Activated CD8-positive, alpha-beta T cell treated with anti-CD3 and anti-CD28 coated beads for 36 hours (primary cell): ENCODE measurements around the gene IGLON5. TPM values are rescaled to one million over a fixed set of nuclear protein-coding genes. Genes with fewer than 3 reads are reported as not detected.

ENCODE experiments used
- ATAC-seq: fragments of 200-7000 bp; cut with Tn5 transposase; one replicate; pipeline ENCODE4 v1.10.0; 2021; ENCODE audit warnings: mild to moderate bottlenecking, moderate library complexity
- CTCF ChIA-PET: fragments of 350-600 bp; sonication (Branson Sonifier 250); formaldehyde crosslinking; loops from one replicate; lab custom pipeline; 2021; ENCODE audit warnings: antibody characterized with exemption; lab: Charles Lee
- POLR2A ChIA-PET: fragments of 350-600 bp; sonication (Branson Sonifier 250); formaldehyde crosslinking; loops from one replicate; lab custom pipeline; 2021; ENCODE audit warnings: antibody characterized with exemption; lab: Charles Lee
- DNase-seq: peaks from one replicate; pipeline ENCODE4 v3.0.0-alpha.2; 2020
- H3K27ac Mint-ChIP-seq: one replicate; pipeline ENCODE4 v1.8.0; 2021; ENCODE audit warnings: mild to moderate bottlenecking, mixed read lengths
- H3K27me3 Mint-ChIP-seq: one replicate; pipeline ENCODE4 v1.8.0; 2021; ENCODE audit warnings: mixed read lengths
- H3K36me3 Mint-ChIP-seq: one replicate; pipeline ENCODE4 v1.8.0; 2021; ENCODE audit warnings: low read depth, mixed read lengths
- H3K4me1 Mint-ChIP-seq: one replicate; pipeline ENCODE4 v1.8.0; 2021; ENCODE audit warnings: low read depth, mixed read lengths
- H3K4me3 Mint-ChIP-seq: one replicate; pipeline ENCODE4 v1.8.0; 2021; ENCODE audit warnings: mild to moderate bottlenecking, moderate library complexity, mixed read lengths
- H3K9me3 Mint-ChIP-seq: one replicate; pipeline ENCODE4 v1.8.0; 2021; ENCODE audit warnings: mixed read lengths
- CTCF ChIP-seq: fragments of 200-600 bp; IDR thresholded peaks from one replicate; pipeline ENCODE4 v1.8.0; 2022; ENCODE audit warnings: antibody characterized with exemption, mild to moderate bottlenecking
- intact Hi-C: fragments of 100-400 bp; cut with micrococcal nuclease; formaldehyde crosslinking; loops from one replicate; pipeline ENCODE4 v1.10.0; 2022
- total RNA-seq, 2 experiments: library from RNA; stranded (reverse); gene quantifications; one replicate each; pipeline ENCODE4 v1.2.3, GENCODE V29; 2021

Gene IGLON5
- total RNA-seq, 2 experiments from 2014 or later, result 0.16 to 0.23 TPM

GRCh38 chr19:51365965-51366388, 54.5 kb downstream of the IGLON5 start, which contains the start of gene ETFB:
Gene ETFB (minus strand): TSS chr19:51366388. CDS start chr19:51366326, 62 bp downstream.
- intact Hi-C loops, result no loop called here
- H3K27ac Mint-ChIP-seq, result peak within 1 kb of the TSS; percentile 98

GRCh38 chr19:51366389-51367254, 55.2 kb downstream of the IGLON5 start:
- TF ChIP-seq CTCF, result no peak
- peak overlapping the region; percentile 98 for H3K4me3 Mint-ChIP-seq
- no peaks in the 10 kb centered on the region for H3K27me3 Mint-ChIP-seq
- POLR2A ChIA-PET, result interaction anchor here (1.3 to 1.7 kb wide), 2 partner anchors 26 to 29 kb away, joined by 4 to 6 read pairs; no protein-coding TSS in a partner anchor
- H3K36me3 Mint-ChIP-seq, result peaks cover 45% of the 10 kb centered on the region
- peak overlapping the region; percentile 98 for H3K27ac Mint-ChIP-seq
- H3K9me3 Mint-ChIP-seq, result no peaks in the 10 kb centered on the region
- intact Hi-C loops, result no loop called here
- peaks cover 52% of the 10 kb centered on the region for H3K4me1 Mint-ChIP-seq
- CTCF ChIA-PET, result interaction anchor here (1.2 to 4.9 kb wide), 6 partner anchors 27 to 148 kb away, joined by 4 to 23 read pairs (median 6); no protein-coding TSS in a partner anchor
- ATAC-seq (peak; percentile 54), DNase-seq (peak; percentile 98)

More at GRCh38 chr19:51365965-51366388, 54.5 kb downstream of the IGLON5 start, which contains the start of gene ETFB:
- H3K4me3 Mint-ChIP-seq, result peak within 1 kb of the TSS; percentile 98
- peaks cover 48% of the 10 kb centered on the region for H3K4me1 Mint-ChIP-seq
- CTCF ChIA-PET, result interaction anchor here (0.7 to 4.9 kb wide), 8 partner anchors 11 to 32 kb away, joined by 3 to 23 read pairs (median 4); no protein-coding TSS in a partner anchor
- POLR2A ChIA-PET, result interaction anchor here (0.7 to 1.7 kb wide), 6 partner anchors 11 to 42 kb away, joined by 3 to 6 read pairs (median 4); no protein-coding TSS in a partner anchor
- no peak for ATAC-seq
- H3K27me3 Mint-ChIP-seq, result no peaks in the 10 kb centered on the region
- H3K9me3 Mint-ChIP-seq, result no peaks in the 10 kb centered on the region
- no peak for TF ChIP-seq CTCF
- peaks cover 38% of the 10 kb centered on the region for H3K36me3 Mint-ChIP-seq
- no peak for DNase-seq

- H3K9me3 Mint-ChIP-seq, result no peaks in the 10 kb centered on the region
- ChIA-PET CTCF (interaction anchor here (0.9 to 1.7 kb wide), 4 partner anchors 27 to 147 kb away, joined by 4 to 9 read pairs (median 6); no protein-coding TSS in a partner anchor), POLR2A (interaction anchor here (1.1 kb wide), 1 partner anchor 13 kb away, joined by 3 read pairs; no protein-coding TSS in a partner anchor)
- intact Hi-C loops, result no loop called here
- ATAC-seq (peak; percentile 0), DNase-seq (peak; percentile 62)
- no peaks in the 10 kb centered on the region for H3K27me3 Mint-ChIP-seq
- peaks cover 49% of the 10 kb centered on the region for H3K36me3 Mint-ChIP-seq
- peaks cover 50% of the 10 kb centered on the region for H3K4me1 Mint-ChIP-seq
- H3K4me3 Mint-ChIP-seq, result peak overlapping the region; percentile 98
- no peak for TF ChIP-seq CTCF
- peak overlapping the region; percentile 98 for H3K27ac Mint-ChIP-seq
Observed at GRCh38 chr19:51367255-51367564, 55.8 kb downstream of the IGLON5 start.

GRCh38 chr19:51367565-51368365, 56.3 kb downstream of the IGLON5 start:
- TF ChIP-seq CTCF, result no peak
- Mint-ChIP-seq H3K36me3 (peaks cover 49% of the 10 kb centered on the region), H3K27ac (peak overlapping the region; percentile 98), H3K4me1 (peaks cover 45% of the 10 kb centered on the region), H3K27me3 (no peaks in the 10 kb centered on the region), H3K9me3 (no peaks in the 10 kb centered on the region), H3K4me3 (peak overlapping the region; percentile 98)
- POLR2A ChIA-PET, result interaction anchor here (0.6 to 1.6 kb wide), 8 partner anchors 8 to 73 kb away, joined by 3 to 11 read pairs (median 4); partner anchors contain the start of genes SIGLEC10 and VSIG10L
- intact Hi-C loops, result no loop called here
- CTCF ChIA-PET, result interaction anchor here (0.7 to 1.7 kb wide), 7 partner anchors 8 to 147 kb away, joined by 3 to 9 read pairs (median 4); no protein-coding TSS in a partner anchor
- ATAC-seq (peak; percentile 84), DNase-seq (peak; percentile 100)
